Ovary (tissue), 9 donors: ENCODE results near the gene PNPLA5. TPM values are rescaled to one million over a fixed set of nuclear protein-coding genes. Genes with fewer than 3 reads are reported as not detected.

ENCODE experiments used
- DNase-seq, 5 donors: peaks; one replicate each; pipeline ENCODE4 v3.0.0-alpha.2; 2019 to 2020
- H3K27ac ChIP-seq, 2 donors: fragments of 200-600 bp; one replicate each; pipeline versions ENCODE4 v1.5.1 to v1.8.0; 2019 to 2022
- H3K27me3 ChIP-seq: fragments of 200-600 bp; one replicate; pipeline ENCODE4 v1.8.0; 2022
- H3K36me3 ChIP-seq: fragments of 200-600 bp; sonication (generic); one replicate; pipeline ENCODE4 v1.5.1; 2019
- H3K4me1 ChIP-seq: one replicate; pipeline ENCODE4 v1.8.1; 2013; ENCODE audit warnings: mild to moderate bottlenecking, moderate library complexity; ENCODE audit not compliant: insufficient read depth
- H3K4me3 ChIP-seq: fragments of 200-600 bp; sonication (generic); one replicate; pipeline ENCODE4 v1.5.1; 2017
- H3K9me3 ChIP-seq, 2 donors: fragments of 200-600 bp in 1 of 2; sonication (generic) in 1 of 2; one replicate each; pipeline versions ENCODE4 v1.5.1 to v1.8.1; 2013 to 2019; ENCODE audit warnings: mild to moderate bottlenecking in 1 of 2, moderate library complexity in 1 of 2
- CTCF ChIP-seq, 3 donors: fragments of 450-650 bp in 2 of 3; fragments of 200-600 bp in 1 of 3; IDR thresholded peaks; one replicate each; pipeline versions ENCODE4 v1.5.1 to v1.8.0; 2016 to 2022; ENCODE audit warnings: antibody characterized with exemption in 3 of 3, mild to moderate bottlenecking in 1 of 3
- EP300 ChIP-seq: sonication (generic); formaldehyde crosslinking; IDR thresholded peaks from one replicate; pipeline ENCODE4 v1.6.1; 2017; ENCODE audit warnings: antibody characterized with exemption
- POLR2A ChIP-seq: fragments of 450-650 bp; IDR thresholded peaks from one replicate; pipeline ENCODE4 v1.6.1; 2017; ENCODE audit warnings: antibody characterized with exemption, mild to moderate bottlenecking, moderate library complexity
- WGBS, 3 donors: extraction: QIAGEN DNeasy Blood & Tissue Kit in 1 of 3; methylation state at CpG; one replicate each; pipeline versions ENCODE4 v1.1.5 to v1.1.7; 2013 to 2017; 5-methylcytosine and 5-hydroxymethylcytosine counted together
- intact Hi-C, 4 donors: fragments of 100-400 bp; cut with DNase I; formaldehyde crosslinking; loops; one replicate each; pipeline versions ENCODE4 v1.11.0 to v1.15.1; 2022 to 2023
- polyA plus RNA-seq, 2 donors: library from polyadenylated mRNA; stranded (reverse); fragments of 200-250 nt in 1 of 2; fragments of 350-450 nt in 1 of 2; fragmentation: Illumina TruSeq in 1 of 2; extraction: RNeasy Lipid Tissue Mini Kit (QIAGEN cat#74804) in 1 of 2; gene quantifications; one replicate each; pipeline ENCODE4 v1.2.3, GENCODE V29; 2013 to 2014
- total RNA-seq, 7 donors: library from RNA; depleted of rRNA in 2 of 7; stranded (reverse); fragments of >200 nt in 2 of 7; fragmentation: NEBNext Ultra II Directional in 3 of 7; extraction: Animal tissue kit (Norgen Biotek cat#: 25700) in 3 of 7; gene quantifications; one replicate each; pipeline versions ENCODE4 v1.1.0 to v1.2.4, GENCODE V29; 2016 to 2023
- donor health status: DM: no; HTN: no; CAD: no; lungs with moderate emphysema.
- donor health status: DM: no; HTN: no; CAD: no.
- donor health status: Bipolar disorder and iron deficiency.
- donor health status: DM: yes; HTN: yes; CAD: no.
- donor health status: DM: no; HTN: no; CAD: no.
- donor health status: DM: yes; HTN: yes; CAD: no.

The PNPLA5 gene
- total and polyA plus RNA-seq, 9 donors = 0.10 TPM; not detected in 8

- Histone ChIP-seq H3K4me1 (no peaks in the 10 kb centered on the region), H3K27me3 (no peaks in the 10 kb centered on the region), H3K4me3 (no peak overlapping the region), H3K9me3 (no peaks in the 10 kb centered on the region), H3K27ac (no peak overlapping the region), H3K36me3 (no peaks in the 10 kb centered on the region)
- 85 to 89% (median 86%) methylated on average over 6 of the region's 6 CpGs for WGBS, 3 donors
- TF ChIP-seq CTCF (IDR thresholded peaks at IDR 0.05) (no peak), EP300 (no peak), POLR2A (no peak)
- intact Hi-C loops = loop anchor here in 3 of 4 donors (5.0 to 10.0 kb wide), 3 partner anchors 491 to 661 kb away; no protein-coding TSS in a partner anchor
- no peak for DNase-seq
Observed at GRCh38 chr22:43885786-43886185, 6.0 kb downstream of the PNPLA5 start.

- Histone ChIP-seq H3K36me3 (no peaks in the 10 kb centered on the region), H3K27me3 (no peaks in the 10 kb centered on the region), H3K4me1 (no peaks in the 10 kb centered on the region), H3K27ac (no peak overlapping the region), H3K9me3 (no peaks in the 10 kb centered on the region), H3K4me3 (no peak overlapping the region)
- intact Hi-C loops = loop anchor here in 3 of 4 donors (5.0 to 10.0 kb wide), 3 partner anchors 490 to 660 kb away; no protein-coding TSS in a partner anchor
- WGBS, 3 donors = 64 to 65% (median 65%) methylated on average over 7 of the region's 7 CpGs
- no peak for DNase-seq
- TF ChIP-seq CTCF (IDR thresholded peaks at IDR 0.05) (no peak), EP300 (no peak), POLR2A (no peak)
Observed at GRCh38 chr22:43885319-43885671, 6.5 kb downstream of the PNPLA5 start.

GRCh38 chr22:43884600-43885318 is 7.1 kb downstream of the PNPLA5 start:
- H3K36me3 ChIP-seq = no peaks in the 10 kb centered on the region
- H3K27ac ChIP-seq = no peak overlapping the region
- TF ChIP-seq POLR2A = no peak
- peak; percentile 49 to 62 (median 55) for TF ChIP-seq CTCF (IDR thresholded peaks at IDR 0.05)
- 19 to 25% (median 20%) methylated on average over 18 of the region's 18 CpGs for WGBS, 3 donors
- no peaks in the 10 kb centered on the region for H3K9me3 ChIP-seq
- intact Hi-C loops = loop anchor here in 3 of 4 donors (5.0 to 10.0 kb wide), 3 partner anchors 490 to 660 kb away; no protein-coding TSS in a partner anchor
- peak; percentile 63 to 86 (median 77) for DNase-seq
- no peaks in the 10 kb centered on the region for H3K4me1 ChIP-seq
- H3K4me3 ChIP-seq = no peak overlapping the region
- no peaks in the 10 kb centered on the region for H3K27me3 ChIP-seq

GRCh38 chr22:43883719-43884415 is 7.9 kb downstream of the PNPLA5 start:
- intact Hi-C loops = loop anchor here in 2 of 4 donors (10.0 kb wide), 2 partner anchors 489 to 659 kb away; no protein-coding TSS in a partner anchor
- WGBS, 3 donors = 86 to 90% (median 87%) methylated on average over 17 of the region's 17 CpGs
- DNase-seq = peak in 1 of 5 donors; percentile 36

More at GRCh38 chr22:43883719-43884415, 7.9 kb downstream of the PNPLA5 start:
- no peaks in the 10 kb centered on the region for H3K27me3 ChIP-seq
- H3K27ac ChIP-seq = no peak overlapping the region
- H3K9me3 ChIP-seq = no peaks in the 10 kb centered on the region
- no peaks in the 10 kb centered on the region for H3K36me3 ChIP-seq
- peaks cover 1% of the 10 kb centered on the region for H3K4me1 ChIP-seq
- no peak overlapping the region for H3K4me3 ChIP-seq
- TF ChIP-seq EP300 = no peak
- no peak for TF ChIP-seq POLR2A
- TF ChIP-seq CTCF (IDR thresholded peaks at IDR 0.05) = no peak
